T-helper 1 cell (primary cell): ENCODE data around the gene CNTN5.
A peak's percentile ranks its signal among the peaks of the same experiment; 100 is the strongest.
"Not testable (repeated sequence)": the region's sequence is repeated elsewhere in the genome, so short reads cannot be mapped to it uniquely, and the experiment has no call there.

Source experiments
- DNase-seq, 5 donors: peaks; one replicate each; pipeline ENCODE4 v3.0.0-alpha.2; 2012 to 2020
- total RNA-seq, 4 donors: gene quantifications; one replicate each; lab custom pipeline; 2026; lab: John Stamatoyannopoulos, UW

The CNTN5 gene
- total RNA-seq, result 0 to 0.12 (median 0) reads per million in 4 donors

DNA sequence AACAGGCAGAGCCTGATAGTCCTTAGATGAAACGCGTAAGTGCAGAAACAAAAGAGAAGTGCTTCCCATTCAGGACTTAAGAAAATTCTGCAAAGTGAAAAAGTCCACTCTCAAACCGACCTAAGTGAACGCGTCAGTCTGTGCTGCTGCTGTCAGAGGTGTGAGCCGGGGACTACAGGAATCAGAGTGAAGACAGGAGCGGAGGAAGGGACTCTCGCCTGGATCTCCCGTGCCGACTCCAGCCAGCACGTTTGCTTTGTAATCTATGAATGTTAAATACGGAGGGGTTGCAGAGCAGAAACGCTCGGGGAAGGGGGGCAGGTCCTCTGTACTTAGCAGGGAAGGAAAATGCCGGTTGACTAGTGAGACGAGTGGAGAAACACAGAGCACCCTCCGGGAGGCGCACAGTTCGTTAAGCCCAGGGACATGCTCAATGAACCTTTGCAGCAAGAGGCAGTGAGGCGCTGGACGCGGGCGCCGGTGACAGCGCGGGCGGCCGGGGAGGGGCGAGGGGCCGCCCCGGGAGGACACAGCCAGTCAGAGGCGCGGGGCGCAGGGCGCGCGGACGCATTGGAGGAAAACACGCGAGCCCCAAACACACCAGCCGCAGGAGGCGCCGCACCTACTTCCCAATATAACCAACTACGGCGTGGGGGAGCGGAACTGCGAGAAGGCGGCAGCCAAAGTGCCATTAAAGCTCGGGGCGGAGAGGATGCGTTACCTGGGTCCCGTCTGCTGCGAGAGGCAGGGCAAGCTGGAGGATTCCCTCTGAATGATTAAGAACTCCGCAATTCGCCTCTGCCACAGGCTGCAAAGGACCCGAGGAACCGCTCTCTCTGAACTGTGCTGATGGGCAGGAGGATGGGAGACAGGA lies at the start of gene CNTN5:
CNTN5 (plus strand) TSS at position 598 of the 874 bp plus-strand sequence.
- DNase-seq, result peak in 1 of 5 donors; percentile 4

DNA sequence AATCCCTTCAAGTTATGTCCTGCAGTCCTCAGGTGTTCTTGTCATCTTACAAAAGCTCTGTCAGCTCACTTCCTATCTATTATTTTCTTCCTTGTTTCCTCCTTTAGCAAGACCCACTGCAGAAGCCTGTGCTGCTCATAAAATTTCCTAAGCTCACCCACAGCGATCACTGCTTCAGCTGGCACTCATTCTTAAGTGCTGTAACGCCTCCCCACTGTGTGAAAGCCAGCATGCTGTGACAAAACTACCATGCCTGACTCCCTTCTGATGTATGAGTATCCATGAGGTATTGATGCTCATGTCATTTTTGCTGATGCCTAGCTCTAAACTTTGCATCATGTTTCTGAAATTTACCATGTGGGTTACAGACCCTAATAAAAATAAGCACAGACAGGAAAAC lies 41.5 kb upstream of the CNTN5 start:
- DNase-seq, result no peak

GRCh38 chr11:99015634-99016454 lies 4.9 kb upstream of the CNTN5 start:
- peak in 1 of 5 donors; percentile 17 for DNase-seq

GRCh38 chr11:99019696-99020095 lies 1.1 kb upstream of the CNTN5 start:
- no peak for DNase-seq

GRCh38 chr11:99037057-99037456 lies 16.3 kb downstream of the CNTN5 start:
- DNase-seq, result no peak

DNA sequence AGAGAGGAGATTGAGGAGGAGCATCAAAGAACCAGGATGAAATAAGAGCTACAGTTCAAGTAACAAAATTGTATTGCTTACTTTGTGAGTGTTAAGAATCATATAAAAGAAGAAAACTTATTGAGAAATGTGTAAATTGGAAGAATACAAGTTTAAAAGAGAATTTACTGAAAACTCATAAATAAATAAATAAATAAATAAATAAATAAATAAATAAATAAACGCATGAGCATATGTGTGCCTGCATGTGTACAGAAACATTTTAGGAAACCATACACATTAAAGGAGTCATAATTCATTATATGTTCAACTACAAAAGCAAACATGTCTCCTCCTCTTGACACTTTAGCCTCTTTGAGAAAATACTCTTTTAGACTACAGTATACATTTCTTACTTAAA lies 42.6 kb downstream of the CNTN5 start:
- DNase-seq, result no peak

DNA sequence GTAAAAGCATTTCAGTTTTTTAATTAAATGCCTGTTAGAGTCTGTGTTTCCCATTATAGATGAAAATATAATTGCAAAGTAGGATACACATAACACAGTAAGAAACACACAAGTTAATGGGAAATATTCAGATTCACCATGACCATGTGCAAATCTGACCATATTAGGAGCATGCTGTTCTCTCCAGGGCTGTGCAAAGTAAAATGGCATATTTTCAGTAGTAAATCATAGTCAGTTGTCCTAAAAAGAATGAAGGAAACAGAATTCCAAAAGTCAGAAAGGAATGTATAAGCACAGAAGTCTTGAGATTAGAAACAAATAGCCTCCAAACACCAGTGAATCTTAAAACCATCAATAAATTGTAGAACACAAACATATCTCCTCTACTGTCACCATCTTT lies 44.4 kb downstream of the CNTN5 start:
- no peak for DNase-seq

DNA sequence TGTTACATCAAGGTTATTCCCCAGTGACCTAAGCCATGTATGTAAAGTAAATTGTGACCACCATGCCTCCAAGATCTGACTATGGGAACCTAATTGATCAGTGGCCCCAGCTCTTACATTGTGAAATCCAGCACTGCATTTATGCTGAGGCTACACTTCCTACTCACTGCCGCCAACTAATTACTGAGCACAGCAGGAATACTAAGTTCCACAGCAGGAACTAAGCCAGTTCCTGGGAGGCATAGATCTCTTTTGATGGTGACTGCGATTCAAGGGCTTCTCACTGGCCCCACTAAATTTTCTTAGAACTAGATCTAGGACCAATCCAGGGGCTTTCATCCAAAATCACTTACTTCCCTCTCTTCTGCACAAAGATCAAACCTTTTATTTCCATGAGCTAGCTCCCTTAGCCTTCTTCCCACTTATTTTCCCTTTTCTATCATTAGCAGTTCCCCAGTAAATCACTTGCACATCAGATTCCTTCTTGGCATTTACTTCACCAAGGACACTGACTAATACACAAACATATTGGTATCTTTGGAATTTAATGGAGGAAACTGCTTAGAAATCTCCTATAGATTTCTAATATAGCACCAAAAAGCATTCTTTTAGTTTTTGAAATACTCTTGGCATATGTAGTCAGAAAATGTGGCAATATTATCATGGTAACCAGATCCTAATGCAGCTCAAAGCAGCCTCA lies 46.0 kb downstream of the CNTN5 start:
- DNase-seq, result no peak

- no peak for DNase-seq
Measured at GRCh38 chr11:99068832-99069231, 48.1 kb downstream of the CNTN5 start.

DNA sequence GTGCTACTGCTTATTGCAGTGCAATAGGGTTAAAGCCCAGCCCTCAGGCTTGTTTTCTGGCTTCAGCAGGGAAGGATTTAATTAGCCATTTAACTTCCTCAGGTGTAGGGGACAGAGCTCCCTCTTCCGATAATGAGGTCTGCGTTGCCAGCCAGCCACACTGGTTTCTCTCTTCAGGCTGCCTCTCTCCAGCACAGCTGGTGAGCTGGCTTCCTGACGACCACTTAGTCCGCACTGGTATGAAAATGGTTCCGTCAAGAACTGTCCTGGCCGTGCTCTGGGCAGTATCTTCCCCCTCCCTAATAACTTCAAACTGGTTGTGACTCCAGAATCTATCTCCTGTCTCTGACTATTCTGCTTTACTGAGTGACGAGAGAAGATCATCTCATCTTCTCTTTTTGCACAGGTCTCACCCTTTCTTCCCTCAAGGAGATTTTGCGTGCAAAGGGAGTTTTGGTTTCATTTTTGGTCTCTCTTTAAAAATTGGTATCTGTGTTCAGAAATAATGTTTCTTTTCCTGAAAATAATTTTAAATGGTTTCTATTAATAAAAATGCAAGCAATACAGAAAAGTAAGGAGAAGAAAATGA lies 49.2 kb downstream of the CNTN5 start:
- DNase-seq, result peak in 1 of 5 donors; percentile 0

GRCh38 chr11:99079576-99079975 lies 58.8 kb downstream of the CNTN5 start:
- no peak for DNase-seq

DNA sequence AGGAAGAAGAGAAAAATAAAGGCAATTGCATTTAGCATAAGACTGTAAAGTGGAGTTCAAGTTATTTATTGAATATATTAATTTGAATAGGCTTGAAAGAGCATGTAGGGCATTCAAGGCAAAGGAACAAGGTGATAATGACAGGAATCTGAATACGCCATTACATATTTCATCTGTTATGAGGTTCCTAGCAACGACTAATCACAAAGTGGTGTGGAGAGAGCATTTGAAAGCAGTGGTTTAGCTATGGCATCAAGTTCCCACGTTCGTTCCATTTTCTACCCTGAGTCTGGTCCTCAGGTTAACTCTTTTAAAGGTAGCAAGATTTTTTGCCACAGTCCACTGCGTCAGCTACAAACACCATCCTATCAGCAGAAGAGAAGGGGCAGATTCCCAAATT lies 59.4 kb downstream of the CNTN5 start:
- no peak for DNase-seq

- DNase-seq, result no peak
Measured at GRCh38 chr11:99098258-99098657, 77.5 kb downstream of the CNTN5 start.

DNA sequence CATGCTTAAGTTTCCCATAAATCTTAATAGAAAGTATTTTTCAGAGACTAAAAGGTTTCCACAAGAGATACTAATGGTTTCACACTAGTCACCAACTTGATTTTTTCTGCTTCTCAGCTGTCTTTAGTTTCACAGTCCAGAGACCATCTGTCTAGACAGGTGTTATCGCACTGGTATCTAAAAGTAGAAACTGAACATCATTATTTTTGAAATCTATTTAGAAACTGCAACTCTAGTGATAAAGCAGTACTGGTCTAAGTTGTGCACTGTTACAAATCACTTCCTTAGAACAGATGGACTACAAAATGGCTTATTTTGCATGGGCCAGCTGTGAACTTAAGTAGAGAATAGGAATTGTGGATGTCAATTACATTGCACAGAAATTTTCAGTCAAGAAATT lies 78.0 kb downstream of the CNTN5 start:
- no peak for DNase-seq

GRCh38 chr11:99117603-99118002 lies 96.9 kb downstream of the CNTN5 start:
- DNase-seq, result no peak

DNA sequence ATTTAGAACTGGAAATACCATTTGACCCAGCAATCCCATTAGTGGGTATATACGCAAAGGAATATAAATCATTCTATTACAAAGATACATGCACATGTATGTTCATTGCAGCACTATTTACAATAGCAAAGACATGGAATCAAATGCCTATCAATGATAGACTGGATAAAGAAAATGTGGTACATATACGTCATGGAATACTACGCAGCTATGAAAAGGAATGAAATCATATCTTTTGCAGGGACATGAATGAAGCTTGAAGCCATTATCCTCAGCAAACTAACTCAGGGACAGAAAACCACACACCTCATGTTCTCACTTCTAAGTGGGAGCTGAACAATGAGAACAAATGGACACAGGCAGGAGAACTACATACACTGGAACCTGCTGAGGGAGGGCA lies 113.1 kb downstream of the CNTN5 start:
- not testable (repeated sequence) for DNase-seq

GRCh38 chr11:99135508-99135907 lies 114.8 kb downstream of the CNTN5 start:
- DNase-seq, result no peak

- no peak for DNase-seq
Measured at GRCh38 chr11:99142237-99142636, 121.5 kb downstream of the CNTN5 start.

- DNase-seq, result no peak
Measured at GRCh38 chr11:99148352-99148751, 127.6 kb downstream of the CNTN5 start.

- DNase-seq, result no peak
Measured at GRCh38 chr11:99154277-99154676, 133.5 kb downstream of the CNTN5 start.

- DNase-seq, result no peak
Measured at GRCh38 chr11:99160447-99160846, 139.7 kb downstream of the CNTN5 start.

DNA sequence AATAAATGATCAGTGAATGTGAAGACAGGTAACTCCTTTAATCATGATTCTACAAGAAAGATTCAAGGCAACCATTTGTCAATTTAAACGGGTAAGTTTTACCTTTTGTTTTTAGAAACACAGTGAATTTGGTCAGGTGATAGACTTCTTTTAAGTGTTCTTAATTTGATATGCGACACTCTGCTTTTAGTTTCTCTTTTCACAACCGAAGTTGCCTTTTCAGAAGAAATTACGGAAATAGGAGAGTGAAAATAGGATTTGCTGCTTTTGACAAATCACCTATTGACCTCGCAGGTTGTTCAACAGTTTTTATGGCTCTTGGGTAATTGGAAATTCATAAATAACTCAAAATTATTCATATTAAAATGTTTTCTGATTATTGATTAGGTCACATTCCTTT lies 142.1 kb downstream of the CNTN5 start:
- no peak for DNase-seq

- DNase-seq, result no peak
Measured at GRCh38 chr11:99170591-99170990, 149.8 kb downstream of the CNTN5 start.
